ENCODE results near the gene SLCO2A1.

The SLCO2A1 gene

DNA sequence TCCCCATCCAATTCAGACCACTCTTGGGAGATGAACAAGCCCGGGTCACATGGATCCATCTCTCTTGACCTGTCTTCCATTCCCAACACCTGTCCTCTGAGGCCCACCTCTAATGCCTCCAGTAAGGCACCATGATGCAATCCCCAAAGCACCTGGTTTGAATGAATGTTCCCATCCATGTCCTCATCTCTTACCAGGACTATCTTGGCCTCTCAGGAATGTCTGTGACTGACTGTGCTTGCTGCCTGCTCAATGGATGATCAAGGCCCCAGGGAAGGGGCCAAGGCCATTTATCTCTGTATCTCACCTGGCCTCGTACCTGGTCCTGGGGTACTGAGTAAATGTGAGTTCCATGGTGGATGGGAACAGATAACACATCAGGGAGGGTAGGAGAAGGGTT lies 49.7 kb downstream of the SLCO2A1 start:
- DNase-seq (ENCODE audit: low read depth), result no peak

DNA sequence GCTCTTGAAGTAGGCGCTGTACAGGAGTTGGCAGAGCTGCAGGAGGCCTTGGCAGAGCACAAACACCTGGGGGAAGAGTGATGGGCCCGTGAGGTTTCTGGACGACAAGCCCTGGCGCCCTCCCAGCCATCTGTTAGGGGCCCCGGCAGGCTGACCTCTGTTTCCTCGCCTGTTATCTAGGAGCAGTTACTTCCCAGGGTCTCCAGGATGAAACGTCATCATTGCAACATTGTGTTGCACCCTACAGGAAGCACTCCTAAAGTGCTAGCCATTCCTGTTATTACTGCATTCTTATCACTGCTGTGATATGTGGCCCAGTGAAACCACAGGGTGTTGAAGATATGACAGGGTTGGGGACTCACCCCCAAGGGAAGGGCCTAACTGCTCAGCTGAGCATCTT lies 50.2 kb downstream of the SLCO2A1 start:
- DNase-seq (ENCODE audit: low read depth), result no peak

DNA sequence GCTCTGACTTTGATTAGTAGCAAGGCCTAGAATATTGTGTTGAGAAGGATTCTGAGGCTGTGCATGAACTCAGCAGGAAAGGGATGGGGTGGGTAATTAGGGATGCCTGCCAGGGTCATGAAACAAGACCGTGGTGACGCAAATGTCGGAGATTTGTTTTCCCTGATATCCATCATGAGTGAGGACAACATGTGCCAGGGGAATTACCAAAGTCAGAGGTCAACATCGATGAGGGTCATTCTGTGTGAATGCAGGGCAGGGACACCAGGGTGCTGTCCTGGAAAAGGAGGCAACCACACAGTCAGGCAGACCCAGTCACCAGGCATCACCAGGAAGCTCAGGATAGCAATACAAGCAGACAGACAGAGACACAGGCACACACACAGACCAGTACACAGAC lies 52.2 kb downstream of the SLCO2A1 start:
- no peak for DNase-seq (ENCODE audit: low read depth)

DNA sequence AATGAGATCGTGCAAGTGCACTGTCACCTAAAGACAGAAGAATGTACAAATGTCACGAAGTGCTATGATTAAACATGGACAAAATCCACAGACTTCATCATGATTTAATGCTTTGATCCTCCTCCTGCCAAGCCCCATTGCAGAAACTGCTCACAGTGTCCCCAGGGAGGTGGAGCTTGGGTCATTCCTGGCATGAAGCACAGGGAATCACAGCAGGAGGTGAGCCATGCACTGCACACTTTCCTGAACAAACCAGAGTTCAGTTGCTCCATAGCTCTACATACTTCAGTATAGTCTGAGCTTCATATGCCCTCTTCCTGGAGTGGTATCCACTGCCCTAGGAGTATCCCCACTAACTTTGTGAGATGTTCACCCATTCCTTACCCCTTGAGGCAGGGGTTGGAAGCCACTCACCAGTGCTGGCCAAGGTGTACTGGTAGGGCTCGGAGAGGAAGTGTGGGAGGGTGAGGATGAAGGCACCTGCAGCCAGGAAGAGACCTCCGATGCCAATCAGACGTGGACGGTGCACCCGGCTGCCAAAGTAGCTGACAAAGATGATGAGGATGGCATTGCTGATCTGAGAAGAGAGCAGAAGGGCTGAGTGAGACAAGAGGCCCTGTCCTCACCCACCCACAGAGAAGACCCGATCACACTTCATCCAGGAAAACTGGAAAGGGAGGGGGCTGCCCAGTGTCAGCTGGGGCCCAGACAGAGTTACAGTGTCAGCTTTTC lies 56.3 kb downstream of the SLCO2A1 start:
- no peak for DNase-seq (ENCODE audit: low read depth)

DNA sequence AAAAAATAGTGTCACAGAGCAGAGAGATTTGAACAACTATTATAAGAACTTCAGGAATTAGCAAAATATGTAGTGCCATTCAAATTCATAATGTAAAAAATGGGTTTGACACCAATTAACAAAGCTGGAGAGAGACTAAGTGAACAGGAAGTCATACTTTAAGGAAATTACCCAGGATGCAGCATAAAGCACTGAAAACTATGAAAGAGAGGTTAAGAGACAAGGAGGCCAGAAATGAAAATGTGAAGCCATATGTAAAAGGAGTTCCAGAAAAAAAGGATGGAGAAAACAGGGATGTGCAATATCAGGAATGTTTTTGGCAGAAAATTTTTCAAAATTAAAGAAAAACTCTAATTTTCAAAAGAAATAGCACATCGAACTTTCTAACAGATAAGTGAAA lies 57.6 kb downstream of the SLCO2A1 start:
- DNase-seq (ENCODE audit: low read depth), result no peak

DNA sequence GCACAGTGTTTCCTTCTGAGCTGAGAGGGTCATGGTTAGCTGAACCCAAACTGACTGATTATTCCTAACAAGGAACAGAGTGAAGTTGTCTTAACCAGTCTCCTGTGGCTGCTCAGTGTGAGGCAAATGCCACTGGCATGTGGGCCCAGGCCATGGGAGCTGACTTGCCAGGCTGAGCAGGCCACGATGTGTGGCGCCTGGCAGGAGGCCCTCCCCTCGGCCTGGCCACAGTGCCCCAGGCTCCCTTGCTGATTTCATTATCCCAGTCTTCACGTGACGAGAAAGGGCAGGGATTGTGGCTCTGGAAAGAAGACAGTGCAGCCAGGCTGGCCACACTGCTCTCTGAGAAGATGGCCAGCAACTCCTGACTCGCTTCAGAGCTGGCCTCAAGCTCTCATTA lies 58.8 kb downstream of the SLCO2A1 start:
- DNase-seq (ENCODE audit: low read depth), result no peak

DNA sequence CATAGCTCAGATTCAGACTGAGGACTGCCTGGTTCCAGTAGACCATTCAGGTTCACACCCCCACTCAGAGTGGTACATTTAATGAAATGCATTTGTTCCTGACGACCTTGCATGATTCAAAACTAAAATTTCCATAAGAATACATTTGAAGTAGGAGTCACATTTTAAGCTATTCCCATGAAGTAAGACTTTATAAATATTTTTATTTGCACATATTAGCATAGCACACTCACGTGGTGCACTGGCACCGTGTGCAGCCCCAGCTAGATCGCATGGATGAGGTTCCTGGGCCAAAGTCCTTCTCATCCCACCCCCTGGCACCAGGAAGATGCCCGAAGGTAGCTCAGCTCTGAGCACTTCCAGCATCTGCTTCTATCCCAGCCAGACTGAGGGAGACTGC lies 59.4 kb downstream of the SLCO2A1 start:
- DNase-seq (ENCODE audit: low read depth), result no peak

DNA sequence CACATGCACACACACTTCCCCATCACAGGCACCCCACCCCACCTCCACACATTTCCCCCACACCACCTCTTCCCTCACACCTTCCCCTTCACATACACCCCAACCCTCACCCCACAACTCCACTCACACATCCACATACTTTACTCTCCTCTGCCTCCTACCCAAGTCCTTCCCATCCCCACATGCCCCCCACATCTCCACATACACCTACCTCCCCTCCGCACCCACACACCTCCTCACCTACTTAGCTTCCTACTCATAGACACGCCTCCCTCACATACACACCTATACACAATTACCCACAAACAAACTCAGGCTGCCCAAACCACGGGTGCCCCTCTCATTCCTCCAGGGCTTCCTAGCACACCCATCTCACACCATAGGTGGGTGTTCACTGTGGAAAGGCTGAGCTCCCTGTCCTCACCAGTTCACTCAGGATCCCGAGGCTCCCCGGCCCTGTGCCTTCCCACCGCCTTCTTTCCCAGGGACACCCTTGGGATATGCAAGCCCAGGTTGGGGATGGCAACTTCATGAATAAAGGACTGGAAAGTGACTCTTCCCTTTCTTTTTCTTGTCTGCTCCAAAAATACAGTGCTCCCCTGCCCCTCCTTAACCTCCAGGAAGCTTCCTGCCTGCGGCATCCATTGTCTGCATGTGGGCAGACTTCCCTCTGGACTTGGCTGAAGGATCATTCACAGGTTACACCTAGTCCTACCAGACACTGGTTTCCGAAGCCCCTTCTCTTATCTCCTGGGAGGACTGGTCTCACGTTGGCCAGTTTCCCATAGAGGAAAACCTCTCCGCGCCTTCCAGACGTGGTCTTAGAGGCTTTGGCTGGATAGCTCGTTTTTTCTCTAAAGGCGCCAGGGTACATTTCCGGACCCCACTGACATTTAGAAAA lies 61.5 kb downstream of the SLCO2A1 start:
- no peak for DNase-seq (ENCODE audit: low read depth)

DNA sequence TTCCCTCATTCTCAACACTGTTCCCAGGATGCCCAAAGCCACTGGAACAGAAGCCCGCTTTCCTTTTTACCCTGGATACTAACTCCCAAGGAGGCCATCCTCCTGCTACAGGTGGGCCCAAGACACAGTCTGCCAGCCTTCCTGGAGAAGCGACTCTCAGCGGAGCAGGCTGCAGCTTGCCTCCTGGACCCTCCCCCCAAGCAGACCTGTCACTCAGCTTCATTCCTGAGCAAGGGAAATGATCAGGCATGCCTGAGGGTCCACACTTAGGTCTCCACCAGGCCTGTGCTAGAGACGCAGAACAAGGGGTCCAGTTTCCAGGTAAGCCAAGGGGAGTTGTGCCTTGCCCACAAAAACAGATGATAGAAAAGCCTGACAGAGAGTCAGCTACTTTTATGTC lies 62.8 kb downstream of the SLCO2A1 start:
- no peak for DNase-seq (ENCODE audit: low read depth)

DNA sequence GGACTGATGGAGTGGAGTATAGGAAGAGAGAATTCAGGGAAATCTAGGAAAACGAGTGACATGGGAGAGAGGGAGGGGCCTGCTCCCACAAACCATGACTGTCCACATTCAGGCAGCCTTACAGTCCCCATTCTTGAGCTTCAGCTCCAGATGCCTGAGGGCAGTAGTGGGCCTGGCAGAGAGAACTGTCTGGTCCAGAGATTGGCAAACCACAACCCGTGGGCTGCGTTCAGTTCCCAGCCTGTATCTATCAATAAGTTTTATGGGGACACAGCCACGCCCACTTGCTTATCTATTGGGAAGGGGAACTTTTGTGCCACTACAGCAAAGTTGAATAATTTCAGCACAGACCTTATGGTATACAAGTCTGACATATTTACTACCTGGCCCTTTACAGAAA lies 63.8 kb downstream of the SLCO2A1 start:
- no peak for DNase-seq (ENCODE audit: low read depth)

DNA sequence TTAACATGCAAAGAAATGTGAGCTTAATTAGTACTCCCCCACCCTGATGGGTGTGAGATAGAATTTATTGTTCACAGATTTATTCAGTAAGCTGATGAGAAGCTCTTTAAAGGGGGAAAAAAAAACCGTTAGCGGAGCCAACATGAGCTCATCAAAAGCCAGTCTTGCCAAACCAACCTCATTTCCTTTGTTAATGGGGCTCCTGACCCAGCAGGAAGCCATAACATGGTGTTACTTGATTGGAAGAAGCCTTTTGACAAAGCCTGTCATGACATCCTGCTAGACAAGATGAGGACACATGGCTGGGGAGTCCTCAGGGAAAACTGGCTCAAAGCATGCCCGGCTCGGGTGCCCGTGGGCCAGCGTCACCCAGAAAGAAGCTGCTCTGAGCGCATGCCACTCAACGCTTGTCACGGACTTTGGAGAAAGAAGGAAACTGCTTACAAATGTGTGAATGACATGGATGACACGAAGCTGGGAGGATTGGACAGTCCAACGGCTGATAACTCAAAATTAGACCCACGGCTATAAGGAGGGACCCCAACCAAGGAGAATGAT lies 64.6 kb downstream of the SLCO2A1 start:
- DNase-seq (ENCODE audit: low read depth), result no peak

DNA sequence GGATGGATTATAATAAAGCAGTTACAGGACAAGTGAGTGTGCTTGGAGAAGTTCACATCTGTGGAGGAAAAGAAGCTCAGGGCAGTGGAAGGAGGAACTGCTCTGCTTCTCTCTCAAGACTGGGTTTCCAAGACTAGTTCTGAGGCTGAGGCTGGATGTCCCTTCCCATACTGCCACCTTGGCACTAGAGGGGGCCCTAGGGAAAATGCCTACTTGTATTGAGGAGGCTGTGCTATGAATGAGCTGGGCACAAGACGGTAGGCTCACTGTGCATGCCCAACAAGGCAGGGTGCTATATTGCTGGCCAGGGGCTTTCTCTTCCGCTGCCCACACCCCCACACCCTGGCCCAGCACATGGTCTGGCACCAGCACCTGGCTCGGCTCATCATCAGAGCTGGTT lies 65.2 kb downstream of the SLCO2A1 start:
- DNase-seq (ENCODE audit: low read depth), result no peak

DNA sequence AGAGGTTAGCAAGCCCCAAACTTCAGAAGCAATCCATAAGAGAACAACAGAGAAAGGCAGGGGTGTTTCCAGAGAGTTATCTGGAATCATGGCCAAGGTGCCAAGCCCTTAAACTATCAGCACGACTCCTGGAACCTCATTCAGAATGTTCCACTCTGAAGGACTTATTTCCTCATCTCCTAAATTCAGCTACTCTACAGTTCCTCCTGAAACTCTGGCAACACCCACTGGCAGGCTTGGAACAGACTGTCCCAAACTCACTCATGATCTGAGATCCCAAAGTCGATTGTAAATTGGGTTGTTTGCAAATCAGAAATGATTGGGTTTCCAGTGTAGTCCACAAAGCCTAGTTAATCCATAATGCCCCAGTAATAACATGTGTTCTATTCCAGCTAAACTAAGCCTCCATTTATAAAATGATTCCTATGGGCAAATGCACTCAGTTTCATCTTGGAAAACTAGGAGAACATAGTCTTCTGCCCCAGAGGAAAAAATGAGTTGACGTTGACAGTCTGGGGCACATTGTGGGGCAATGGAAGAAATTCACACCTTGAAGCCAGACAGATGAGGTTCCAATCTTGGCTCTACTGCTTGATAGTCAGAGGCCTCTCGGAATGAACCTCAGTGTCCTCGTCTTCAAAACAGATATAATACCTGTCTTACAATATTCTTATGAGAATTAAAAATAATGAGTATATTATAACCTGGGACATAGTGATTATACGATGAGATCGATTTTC lies 65.9 kb downstream of the SLCO2A1 start:
- DNase-seq (ENCODE audit: low read depth), result no peak

DNA sequence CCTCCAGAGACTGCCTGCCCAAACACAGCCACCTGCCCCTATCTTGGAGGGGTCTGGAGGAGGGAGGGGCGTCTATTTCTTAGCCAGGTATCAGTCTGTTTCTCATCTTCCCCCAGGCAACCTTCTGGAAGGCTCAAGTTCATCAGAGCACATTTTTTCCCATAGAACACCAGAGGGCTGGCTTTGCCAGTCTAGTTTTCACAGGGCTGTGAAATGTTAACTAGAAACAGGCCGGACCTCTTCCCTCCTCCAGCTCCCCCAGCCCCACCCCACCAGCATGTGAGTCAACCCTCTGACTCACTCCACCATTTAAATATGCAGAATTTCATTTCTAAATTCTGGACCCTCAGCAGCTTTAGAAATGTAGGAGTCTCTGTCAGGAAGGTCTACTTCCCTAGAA lies 66.9 kb downstream of the SLCO2A1 start:
- no peak for DNase-seq (ENCODE audit: low read depth)

DNA sequence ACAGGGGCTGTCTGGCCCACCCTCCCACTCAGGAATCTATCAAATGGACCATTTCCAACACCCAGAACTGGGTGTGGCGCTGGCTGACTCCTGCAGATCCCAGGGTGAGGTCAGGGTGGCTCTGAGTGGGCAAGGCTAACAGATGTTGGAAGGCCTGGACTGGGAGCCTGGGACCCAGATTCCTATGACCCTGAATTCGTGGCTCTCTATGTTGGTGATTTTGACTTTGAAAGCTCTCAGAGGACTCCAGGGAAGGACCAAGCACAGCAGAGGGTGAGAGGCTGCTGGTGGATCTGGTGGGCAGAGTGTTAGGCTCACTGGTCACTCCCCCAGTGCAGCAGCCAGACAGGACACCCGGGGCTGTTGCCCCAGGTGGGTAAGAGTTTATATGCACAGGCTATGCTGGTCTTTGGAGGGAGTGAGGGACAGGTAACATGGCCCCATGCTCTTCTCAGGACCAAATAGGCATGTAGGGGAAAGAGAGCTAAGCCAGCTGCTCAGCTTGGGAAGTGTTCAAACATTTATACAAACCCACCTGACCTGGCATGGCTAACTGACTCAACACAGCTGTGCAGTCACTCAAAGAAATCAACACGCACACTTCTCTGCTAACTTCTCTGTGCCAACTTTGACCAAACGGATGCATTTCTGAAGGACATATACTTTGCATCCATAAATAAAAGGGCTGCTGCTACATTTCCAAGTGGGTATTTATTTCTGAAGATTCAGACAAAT lies 71.5 kb downstream of the SLCO2A1 start:
- DNase-seq (ENCODE audit: low read depth), result no peak

DNA sequence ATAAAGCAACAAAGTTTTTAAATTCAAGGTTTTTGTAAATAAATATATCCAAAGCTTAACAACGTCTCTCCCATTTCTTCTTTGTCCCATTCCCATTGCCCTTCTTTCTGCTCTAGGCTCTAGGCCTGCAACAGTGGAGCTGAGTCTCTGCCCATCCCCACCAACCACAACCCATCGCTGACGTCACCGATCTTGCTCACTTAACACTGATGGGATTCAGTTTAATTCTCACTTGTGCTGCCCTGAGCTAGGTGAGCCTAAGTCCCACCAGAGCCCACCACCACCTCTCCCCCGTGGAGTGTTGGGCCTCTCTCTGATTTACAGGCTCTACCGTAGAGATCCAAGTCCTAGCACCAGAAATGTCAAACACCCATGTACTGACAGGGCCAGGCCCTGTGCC lies 72.7 kb downstream of the SLCO2A1 start:
- DNase-seq (ENCODE audit: low read depth), result no peak

DNA sequence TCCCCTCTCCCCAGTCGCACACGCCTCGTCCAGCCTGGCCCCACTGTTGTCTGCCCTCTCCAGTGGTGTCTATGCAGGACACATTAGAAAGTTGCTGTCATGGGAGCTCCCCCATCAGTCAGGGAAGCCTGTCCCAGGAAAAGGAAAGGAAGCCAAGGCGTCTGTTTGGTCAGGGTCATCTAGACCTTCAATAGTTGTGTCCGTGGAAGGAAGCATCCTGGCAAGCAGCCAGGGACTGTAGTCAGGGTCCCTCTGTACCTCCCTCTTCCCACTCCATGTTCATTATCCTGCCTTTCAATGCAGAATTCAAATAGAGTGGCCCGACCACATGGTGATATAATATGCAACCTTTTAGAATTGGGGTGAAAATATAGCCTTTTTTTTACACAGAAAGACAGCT lies 73.4 kb downstream of the SLCO2A1 start:
- no peak for DNase-seq (ENCODE audit: low read depth)

DNA sequence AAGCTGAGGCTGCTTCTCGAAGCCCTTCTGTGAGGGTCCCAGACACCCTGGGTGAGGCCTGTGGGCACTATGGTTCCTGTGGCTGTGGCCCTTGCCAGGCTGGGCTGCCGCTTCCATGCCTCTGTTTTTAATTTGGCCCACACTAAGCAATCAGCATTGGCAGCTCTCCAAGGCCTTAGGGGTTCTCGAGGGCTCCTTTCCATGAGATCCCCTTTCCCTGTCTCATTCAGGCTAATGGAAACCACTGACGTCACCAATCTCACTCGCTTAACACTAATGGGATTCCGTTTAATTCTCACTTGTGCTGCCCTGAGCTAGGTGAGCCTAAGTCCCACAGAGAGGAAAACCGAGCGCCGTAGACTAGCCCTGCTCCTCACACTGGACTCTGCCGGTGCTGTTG lies 73.8 kb downstream of the SLCO2A1 start:
- DNase-seq (ENCODE audit: low read depth), result no peak

DNA sequence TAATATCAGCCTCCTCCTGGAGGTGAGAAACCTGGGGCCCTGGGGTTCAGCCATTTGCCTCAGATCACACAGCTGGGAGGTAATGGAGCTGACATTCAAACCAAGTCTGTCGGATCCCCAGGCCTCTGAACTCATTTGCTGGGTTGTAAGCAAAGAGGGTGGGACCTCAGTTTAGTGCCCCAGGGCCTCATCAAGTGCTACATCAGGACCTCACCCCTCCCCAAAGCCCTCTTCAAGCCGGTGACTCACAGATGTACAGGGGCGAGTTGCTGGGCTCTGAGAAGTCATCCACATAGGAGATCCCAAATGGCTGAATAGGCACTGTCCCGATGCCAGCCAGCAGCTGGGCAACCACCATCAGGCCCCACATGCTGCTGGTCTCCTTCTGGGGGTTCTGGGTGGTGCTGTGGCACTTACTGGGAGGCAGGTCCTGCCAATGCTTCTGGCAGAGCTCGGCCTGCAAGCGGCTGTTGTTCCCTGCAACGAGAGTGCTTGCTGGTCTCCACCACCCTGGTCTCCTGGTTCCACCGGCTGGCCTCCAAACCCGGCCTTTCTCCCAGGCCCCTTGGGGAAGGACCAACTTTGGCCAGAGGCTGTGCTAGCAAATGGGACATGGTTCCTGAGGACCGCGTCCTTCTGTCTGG lies 74.9 kb downstream of the SLCO2A1 start:
- DNase-seq (ENCODE audit: low read depth), result no peak

DNA sequence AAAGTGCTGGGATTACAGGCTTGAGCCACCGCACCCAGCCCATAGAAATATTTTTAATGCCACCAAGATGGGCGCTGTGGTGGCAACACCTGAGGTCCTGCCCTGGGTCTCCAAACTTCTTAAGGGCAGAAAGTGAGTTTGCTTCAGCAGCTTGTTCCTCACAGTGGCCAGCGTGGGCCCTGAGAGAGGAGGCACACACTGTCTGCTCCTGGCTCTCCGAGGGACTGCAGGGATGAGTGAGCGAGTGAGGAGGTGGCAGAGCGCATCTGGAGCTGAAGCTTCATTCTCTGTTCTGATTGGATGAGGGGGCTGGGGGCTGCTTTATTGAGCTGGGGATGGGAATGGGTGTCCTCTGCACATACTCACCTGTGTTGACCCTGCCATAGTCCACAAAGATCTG lies 76.4 kb downstream of the SLCO2A1 start:
- no peak for DNase-seq (ENCODE audit: low read depth)

DNA sequence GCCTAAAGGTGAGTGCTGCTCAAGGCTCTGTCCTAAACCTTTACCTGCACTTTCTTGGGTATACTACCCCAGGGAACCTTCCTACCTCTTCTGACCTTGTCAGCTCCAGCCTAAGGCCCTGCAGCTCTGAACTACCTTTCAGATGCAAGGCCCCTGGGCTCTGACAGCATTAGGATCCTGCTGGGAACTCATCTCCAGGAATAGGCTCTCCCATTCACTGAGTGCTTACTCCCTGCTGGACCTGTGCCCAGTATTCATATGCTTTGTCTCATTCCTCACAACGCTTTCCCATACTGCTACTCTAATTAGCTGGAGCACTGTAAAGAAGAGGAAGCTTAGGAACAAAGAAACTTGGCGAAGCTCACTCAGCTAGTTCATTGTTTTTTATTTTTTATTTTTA lies 80.3 kb downstream of the SLCO2A1 start:
- DNase-seq (ENCODE audit: low read depth), result no peak

Data from HS-27A (cell line).